Activated CD8-positive, alpha-beta memory T cell treated with anti-CD3 and anti-CD28 coated beads for 24 hours (primary cell): ENCODE data around the gene NUP210.

ENCODE experiments used
- DNase-seq: peaks from one replicate; pipeline ENCODE4 v3.0.0-alpha.2; 2020

The NUP210 gene

DNA sequence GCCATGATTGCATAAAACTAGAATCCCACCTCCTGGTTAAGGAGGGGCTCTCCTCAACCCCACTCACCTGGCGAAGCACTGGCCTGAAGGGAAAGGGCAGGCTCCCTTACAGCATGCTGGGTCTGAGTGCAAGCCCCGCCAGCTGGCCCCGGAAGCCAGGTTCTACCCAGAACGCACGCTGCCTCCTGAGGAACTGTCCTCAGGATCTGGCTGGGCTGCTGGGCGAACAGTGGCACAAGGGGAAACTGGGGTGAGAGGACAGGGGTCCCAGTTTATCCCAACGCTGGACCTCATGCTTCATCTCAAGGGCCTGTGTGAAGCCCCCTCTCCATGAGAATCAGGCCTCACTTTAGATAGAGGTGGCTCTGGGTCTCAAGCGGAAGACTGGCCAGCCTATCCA, 47.5 kb downstream of the NUP210 start:
- DNase-seq, result no peak

- DNase-seq, result no peak
Observed at GRCh38 chr3:13372126-13372525, 48.0 kb downstream of the NUP210 start.

- DNase-seq, result no peak
Observed at GRCh38 chr3:13371100-13372075, 48.7 kb downstream of the NUP210 start.

DNA sequence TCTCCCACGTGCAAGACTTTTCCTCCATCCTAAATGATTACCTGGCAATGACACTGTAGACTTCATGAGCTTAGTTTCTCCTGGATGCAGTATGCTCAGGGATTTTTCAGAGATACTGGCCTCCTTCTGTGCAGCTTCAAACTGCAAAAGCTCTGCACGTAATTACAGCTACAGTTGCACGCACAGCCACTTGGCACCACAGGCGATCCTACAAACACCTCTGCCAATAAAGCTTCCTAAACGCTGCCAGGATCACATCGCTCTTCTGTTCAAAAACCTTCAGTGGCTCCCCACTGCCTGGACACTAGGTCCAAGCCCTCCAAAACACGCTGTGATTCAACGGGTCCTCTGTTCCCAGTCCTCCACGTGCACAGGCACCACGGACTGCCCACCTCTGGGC, 49.5 kb downstream of the NUP210 start:
- no peak for DNase-seq

DNA sequence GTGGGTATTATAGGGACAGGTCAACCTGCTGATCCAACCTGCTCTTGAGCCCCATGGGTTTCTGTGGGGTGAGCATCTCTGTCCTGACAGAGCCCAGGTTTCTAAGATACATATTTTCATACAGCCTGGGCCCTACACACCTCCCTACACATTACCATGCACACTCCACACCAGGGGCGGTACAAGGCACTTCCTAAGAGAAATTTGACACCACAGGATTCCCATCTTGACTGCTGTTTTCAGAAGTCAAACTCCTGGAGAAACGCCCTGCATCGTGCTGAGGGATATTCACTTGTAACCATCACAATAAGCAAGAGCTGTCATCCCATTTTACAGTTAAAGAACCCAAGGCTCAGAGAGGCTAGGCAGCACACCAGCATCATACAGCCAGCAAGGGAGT, 50.1 kb downstream of the NUP210 start:
- DNase-seq, result no peak

- DNase-seq, result no peak
Observed at GRCh38 chr3:13368834-13369233, 51.3 kb downstream of the NUP210 start.

DNA sequence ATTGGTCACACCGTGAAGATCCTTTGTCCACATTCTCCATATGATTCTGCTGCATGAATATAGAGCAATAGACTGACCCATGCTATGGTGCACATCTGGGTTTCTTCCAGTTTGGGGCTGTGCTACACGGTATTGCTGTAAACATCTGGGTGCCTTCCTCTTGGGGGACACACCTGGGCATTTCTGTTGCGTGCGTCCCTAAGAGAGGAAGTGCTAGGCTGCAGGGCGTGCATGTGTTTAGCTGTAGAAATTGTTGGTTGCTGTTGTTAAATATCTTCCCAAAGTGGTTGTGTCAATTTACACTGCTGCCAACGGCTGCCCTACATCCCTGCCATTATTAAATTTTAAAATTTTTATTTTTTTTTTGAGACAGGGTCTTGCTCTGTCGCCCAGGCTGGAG, 52.4 kb downstream of the NUP210 start:
- no peak for DNase-seq

GRCh38 chr3:13365390-13366379, 54.4 kb downstream of the NUP210 start:
- DNase-seq, result no peak

DNA sequence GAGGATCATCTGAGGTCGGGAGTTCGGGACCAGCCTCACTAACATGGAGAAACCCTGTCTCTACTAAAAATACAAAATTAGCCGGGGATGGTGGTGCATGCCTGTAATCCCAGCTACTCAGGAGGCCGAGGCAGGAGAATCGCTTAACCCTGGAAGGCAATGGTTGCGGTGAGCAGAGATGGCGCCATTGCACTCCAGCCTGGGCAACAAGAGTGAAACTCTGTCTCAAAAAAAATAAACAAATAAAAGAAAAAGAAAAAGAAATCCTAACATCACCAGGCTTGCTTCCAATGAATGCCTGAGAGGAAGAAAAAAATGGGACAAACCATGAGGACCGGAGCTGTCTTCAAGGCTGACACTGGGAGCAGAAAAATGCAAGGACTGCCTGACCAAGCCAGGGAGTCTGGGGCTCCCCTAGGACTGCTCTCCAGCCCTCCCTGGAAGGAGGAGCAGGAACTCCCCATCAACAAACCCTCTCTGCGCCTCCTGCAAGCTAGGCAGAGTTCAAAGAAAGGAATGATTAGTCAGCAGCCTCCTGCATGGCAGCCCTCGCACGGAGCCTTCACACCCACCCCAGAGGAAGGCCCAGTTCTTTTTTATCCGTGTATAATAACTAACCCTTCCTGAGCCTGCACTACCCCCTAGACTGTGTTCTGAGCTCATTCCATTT, 55.4 kb downstream of the NUP210 start:
- no peak for DNase-seq

DNA sequence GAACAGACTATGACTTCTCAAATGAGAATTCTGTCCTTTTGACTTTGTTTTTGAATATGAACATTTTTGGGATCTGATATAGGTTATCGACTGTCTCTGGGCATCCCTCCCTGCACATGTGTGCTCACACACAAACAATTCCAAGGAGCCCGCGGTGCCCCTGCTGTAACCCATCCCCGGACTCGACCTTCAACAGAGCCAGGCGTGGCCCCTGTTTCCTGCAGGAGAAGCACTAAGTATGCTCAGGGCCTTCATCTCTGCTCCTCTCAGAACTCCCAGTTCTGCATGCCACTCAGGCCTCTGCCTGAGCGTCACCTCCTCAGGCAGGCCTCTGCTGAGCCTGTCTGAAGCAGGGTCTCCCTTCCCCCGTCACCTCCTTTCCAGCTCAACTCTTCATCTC, 57.6 kb downstream of the NUP210 start:
- no peak for DNase-seq

GRCh38 chr3:13359916-13360315, 60.2 kb downstream of the NUP210 start:
- DNase-seq, result no peak

DNA sequence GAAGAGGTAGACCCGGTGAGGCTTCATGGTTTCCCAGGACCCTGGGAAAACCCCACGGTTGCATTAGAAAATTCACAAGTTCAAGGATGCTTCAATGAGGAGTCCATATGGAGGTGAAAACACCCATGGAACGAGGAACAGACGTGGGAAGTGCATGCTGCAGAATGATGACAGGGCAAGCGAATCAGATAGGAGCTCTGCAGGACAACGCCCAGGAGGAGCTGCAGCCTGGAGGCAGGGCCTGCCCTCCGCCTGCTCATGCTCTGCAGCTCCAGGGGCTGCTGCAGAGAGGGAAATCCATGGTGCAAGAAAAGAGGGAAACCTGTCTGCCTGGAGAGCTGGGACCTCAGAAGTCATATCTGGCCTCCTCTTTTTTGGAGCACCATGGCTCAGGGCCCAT, 61.5 kb downstream of the NUP210 start:
- DNase-seq, result no peak

- no peak for DNase-seq
Observed at GRCh38 chr3:13358051-13358450, 62.1 kb downstream of the NUP210 start.

DNA sequence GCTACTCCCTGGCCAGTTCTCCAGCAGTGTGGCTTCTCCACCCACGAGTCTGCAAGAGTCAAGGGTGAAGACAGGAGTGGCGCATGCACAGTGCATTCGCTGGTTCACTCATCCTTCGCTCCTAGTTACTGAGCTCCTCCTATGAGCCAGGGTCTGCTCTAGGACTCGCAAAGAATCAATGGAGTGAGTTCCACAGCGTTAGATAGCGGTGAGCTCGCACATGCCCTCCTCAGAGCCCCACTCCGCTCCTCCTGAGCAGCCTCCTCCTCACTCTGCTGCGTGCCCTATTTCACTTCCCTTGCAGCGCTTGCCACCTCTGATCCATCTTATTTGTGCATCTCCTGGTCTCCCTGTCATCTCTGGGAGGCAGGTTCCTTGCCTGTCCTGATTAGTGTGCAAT, 63.0 kb downstream of the NUP210 start:
- DNase-seq, result no peak

- DNase-seq, result no peak
Observed at GRCh38 chr3:13353936-13354542, 66.1 kb downstream of the NUP210 start.

DNA sequence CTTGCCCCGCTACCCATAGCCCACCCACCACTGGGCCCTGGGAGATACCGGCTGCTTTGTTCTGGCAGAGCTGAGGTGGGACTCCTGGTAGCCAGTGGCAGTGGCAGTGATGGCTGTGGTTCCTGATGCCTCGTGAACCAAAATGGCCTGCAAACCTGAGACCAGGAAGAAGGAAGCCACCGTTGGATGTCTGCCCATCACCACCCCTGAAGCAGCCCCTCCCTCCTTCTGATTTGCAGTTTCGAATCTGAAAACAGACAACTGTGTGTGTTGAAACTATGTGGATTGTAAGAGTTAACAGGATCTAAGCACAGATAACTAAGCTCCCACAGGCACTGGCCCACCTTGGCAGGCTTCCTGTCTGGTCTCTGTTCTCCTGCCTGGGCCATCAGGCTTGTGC, 66.6 kb downstream of the NUP210 start:
- DNase-seq, result no peak

DNA sequence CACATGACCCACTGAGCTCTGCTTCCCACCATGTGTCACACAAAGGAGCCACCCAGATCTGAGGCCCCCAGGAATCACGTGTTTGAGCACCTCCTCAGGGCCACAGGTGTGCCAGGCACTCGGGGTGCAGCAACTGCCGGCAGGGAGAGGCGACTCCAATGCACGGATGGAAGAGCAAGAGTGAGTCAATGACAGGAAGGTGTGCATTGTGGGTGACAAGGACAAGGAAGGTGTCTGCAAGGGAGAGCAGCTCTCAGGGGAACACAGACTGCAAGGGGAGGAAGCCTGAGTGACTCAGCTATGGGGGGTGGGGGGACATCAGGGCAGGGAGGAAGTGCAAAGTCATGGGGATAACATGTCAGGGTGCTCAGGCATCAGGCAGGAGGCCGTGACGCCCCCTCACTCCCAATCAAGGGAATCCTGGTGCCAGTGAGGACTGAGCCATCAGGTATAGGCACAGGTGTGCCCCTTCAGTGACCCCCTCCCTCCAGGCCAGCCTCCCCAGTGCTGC, 67.4 kb downstream of the NUP210 start:
- no peak for DNase-seq

DNA sequence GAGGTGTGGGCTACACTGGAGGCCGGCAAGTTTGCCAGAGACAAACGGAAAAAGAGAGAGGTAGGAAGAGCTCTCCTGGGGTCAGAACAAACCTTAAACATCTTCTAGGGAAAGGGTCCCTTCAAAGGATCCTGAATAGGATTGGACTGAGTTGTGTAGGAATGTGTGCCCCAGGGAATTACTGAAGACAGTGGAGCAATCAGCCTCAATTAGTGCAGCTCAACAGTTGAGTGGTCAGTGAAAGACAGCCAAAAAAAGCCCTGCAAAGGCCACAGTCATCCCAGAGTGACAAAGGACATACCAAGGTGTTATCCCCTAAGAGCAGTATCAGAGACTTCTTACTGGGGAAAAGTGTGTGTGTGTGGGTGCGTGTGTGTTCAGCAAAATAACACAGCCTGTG, 70.3 kb downstream of the NUP210 start:
- DNase-seq, result no peak

DNA sequence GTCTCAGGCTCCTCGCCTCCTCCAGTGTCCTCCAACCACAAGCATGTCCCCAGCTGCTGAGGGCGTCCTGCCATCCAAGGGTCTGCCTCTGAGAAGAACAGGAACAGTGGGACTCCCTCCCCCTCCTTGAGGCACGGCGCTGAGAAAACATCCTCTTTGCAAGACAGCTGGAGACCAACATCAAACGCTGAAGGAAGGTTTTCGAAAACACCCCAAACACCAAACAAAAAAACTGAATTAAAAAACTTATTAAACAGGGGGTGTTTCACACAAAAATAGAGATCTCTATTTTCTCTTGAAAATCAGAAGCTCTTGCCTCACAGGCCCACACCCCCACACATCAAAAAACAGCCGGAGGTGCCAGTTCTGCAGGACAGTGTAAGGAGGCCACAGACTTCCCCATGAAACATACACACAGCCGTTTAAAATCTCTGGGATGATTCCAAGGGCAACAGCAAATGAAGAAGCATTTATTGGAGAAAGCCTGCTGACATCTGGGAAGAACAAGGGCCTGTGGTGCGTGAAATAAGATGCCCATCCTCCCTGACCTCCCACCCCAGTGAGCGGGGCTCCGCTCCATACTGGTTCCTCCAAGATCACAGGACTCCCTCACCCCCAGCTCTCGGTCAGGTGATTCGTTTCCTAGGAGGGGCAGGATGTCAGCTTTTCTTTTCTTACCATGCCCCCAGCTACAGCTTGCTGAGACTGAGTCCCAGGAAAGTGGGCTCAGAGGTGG, 71.3 kb downstream of the NUP210 start:
- no peak for DNase-seq

DNA sequence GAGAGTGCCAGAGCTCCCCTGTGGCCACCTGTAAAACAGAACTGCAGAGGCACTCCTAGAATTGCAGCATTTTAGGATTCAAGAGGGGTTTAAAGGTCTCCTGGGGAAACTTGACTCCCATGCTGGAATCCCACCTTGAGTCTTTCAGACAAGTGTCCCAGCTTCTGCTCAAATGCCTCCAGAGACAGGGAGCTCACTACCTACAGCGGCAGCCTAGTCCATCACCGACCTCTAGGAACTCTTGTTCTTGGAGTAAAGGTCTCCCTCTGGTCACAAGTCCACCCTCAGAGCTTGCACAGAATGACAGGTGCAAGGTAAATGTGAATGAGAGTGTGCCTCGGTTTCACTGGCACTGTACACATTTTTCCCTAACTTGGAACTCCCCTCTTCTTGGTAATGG, 72.0 kb downstream of the NUP210 start:
- DNase-seq, result no peak

DNA sequence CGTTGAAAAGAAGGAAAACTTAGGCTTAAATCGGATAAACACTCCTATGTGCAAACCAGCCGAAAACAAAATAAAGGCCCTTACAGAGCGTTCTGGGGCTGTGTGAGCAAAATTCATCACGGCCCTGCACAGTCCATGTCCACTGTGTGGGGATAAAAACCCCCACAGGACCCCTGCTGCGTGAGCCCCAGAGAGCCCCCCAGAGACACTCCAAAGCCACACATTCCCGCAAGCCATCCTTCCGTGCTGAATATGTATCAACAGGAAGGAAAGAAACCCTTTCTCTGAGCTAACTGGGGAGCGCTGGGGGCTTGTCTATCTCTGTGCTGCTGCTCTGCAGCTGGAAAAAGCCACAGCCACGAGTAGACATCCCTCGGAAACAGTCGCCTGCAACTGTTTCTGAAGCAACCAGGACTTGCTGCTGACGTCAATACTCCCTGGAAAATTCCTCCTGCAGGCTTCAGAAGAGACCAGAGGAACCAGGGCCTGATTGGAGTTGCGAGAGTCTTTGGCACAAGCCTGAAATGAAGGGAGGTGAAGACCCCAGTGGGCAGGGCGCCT, 72.7 kb downstream of the NUP210 start:
- no peak for DNase-seq
